Astrocyte (in vitro differentiated cells and primary cell): Measurements from ENCODE around the gene PTPA. TPM values are rescaled to one million over a fixed set of nuclear protein-coding genes. Genes with fewer than 3 reads are reported as not detected.

Experiments used
- DNase-seq: peaks from one replicate; pipeline ENCODE4 v3.0.0-alpha.2; 2010; ENCODE audit warnings: low read depth
- FAIRE-seq: peaks from 2 replicates; lab custom pipeline; 2011; peaks lifted over from hg19 to GRCh38; lab: Jason Lieb, UNC
- H2AFZ ChIP-seq: 2 replicates; pipeline ENCODE4 v1.6.0; 2012; ENCODE audit warnings: low read depth, low read length, inconsistent platforms
- H3K27ac ChIP-seq: 2 replicates; pipeline ENCODE4 v1.5.1; 2011; ENCODE audit warnings: low read depth, low read length, inconsistent platforms
- H3K27me3 ChIP-seq: 2 replicates; pipeline ENCODE4 v1.6.0; 2011; ENCODE audit warnings: low read length, inconsistent platforms; ENCODE audit not compliant: insufficient read depth
- H3K36me3 ChIP-seq: 2 replicates; pipeline ENCODE4 v1.5.1; 2011; ENCODE audit warnings: low read length, inconsistent platforms; ENCODE audit not compliant: insufficient read depth
- H3K4me1 ChIP-seq: 2 replicates; pipeline ENCODE4 v1.5.1; 2011; ENCODE audit warnings: low read length, inconsistent platforms; ENCODE audit not compliant: insufficient read depth
- H3K4me2 ChIP-seq: 2 replicates; pipeline ENCODE4 v1.6.0; 2012; ENCODE audit warnings: low read length, inconsistent platforms
- H3K4me3 ChIP-seq: 2 replicates; pipeline ENCODE4 v1.5.1; 2011; ENCODE audit warnings: low read depth, mild to moderate bottlenecking, low read length, inconsistent platforms; ENCODE audit not compliant: insufficient read depth
- H3K79me2 ChIP-seq: 2 replicates; pipeline ENCODE4 v1.6.0; 2012; ENCODE audit warnings: mild to moderate bottlenecking, low read length, inconsistent platforms; ENCODE audit not compliant: insufficient read depth
- H3K9ac ChIP-seq: 2 replicates; pipeline ENCODE4 v1.6.0; 2012; ENCODE audit warnings: mild to moderate bottlenecking, low read length, inconsistent platforms
- H3K9me3 ChIP-seq: 2 replicates; pipeline ENCODE4 v1.5.1; 2012; ENCODE audit warnings: low read depth, mild to moderate bottlenecking, low read length, inconsistent platforms; ENCODE audit not compliant: insufficient read depth
- H4K20me1 ChIP-seq: 2 replicates; pipeline ENCODE4 v1.6.0; 2012; ENCODE audit warnings: low read length, inconsistent platforms; ENCODE audit not compliant: insufficient read depth
- H3K27ac Mint-ChIP-seq: one replicate; pipeline ENCODE4 v1.8.0; 2021; ENCODE audit warnings: mild to moderate bottlenecking, mixed read lengths; ENCODE audit not compliant: unreplicated experiment
- H3K27me3 Mint-ChIP-seq: one replicate; pipeline ENCODE4 v1.8.0; 2021; ENCODE audit warnings: low read depth, mixed read lengths; ENCODE audit not compliant: unreplicated experiment
- H3K36me3 Mint-ChIP-seq: one replicate; pipeline ENCODE4 v1.8.0; 2021; ENCODE audit warnings: low read depth, mixed read lengths; ENCODE audit not compliant: unreplicated experiment
- H3K4me1 Mint-ChIP-seq: one replicate; pipeline ENCODE4 v1.8.0; 2021; ENCODE audit warnings: low read depth, mixed read lengths; ENCODE audit not compliant: unreplicated experiment
- H3K4me3 Mint-ChIP-seq: one replicate; pipeline ENCODE4 v1.8.0; 2021; ENCODE audit warnings: mild to moderate bottlenecking, moderate library complexity, mixed read lengths; ENCODE audit not compliant: unreplicated experiment
- H3K9me3 Mint-ChIP-seq: one replicate; pipeline ENCODE4 v1.8.0; 2021; ENCODE audit warnings: mild to moderate bottlenecking, mixed read lengths; ENCODE audit not compliant: unreplicated experiment
- CTCF ChIP-seq: IDR thresholded peaks from 2 replicates; pipeline ENCODE4 v1.5.1; 2011; ENCODE audit warnings: low read depth, mild to moderate bottlenecking, inconsistent platforms, low read length, moderate library complexity; ENCODE audit not compliant: insufficient read depth
- EZH2 ChIP-seq: IDR thresholded peaks from 2 replicates; pipeline ENCODE4 v1.6.1; 2012; ENCODE audit warnings: mild to moderate bottlenecking, low read length, inconsistent platforms; ENCODE audit not compliant: insufficient read depth
- total RNA-seq: library from RNA; stranded (reverse); gene quantifications from 2 replicates; pipeline ENCODE4 v1.2.1, GENCODE V29; 2021

Gene PTPA
- total RNA-seq, 1 donor from 2014 or later = 122 TPM

DNA sequence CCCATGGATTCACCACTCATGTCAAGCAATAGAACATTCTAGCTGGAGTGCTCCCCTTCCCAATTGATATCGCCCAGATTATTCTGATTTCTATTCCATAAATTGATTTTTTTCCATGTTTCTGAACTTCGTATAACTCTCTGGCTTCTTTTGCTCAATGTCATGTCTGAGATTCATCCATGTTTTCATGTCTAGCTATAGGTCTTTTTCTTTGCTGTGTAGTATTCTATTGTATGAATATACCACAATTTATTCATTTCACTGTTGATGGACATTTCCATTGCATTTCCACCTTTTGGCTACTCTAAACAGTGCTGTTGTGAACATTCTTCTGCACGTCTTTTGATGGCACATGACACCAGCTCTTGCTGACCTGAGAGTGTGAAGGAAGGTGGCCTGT lies 19.6 kb downstream of the PTPA start:
- Mint-ChIP-seq H3K4me3 (no peak overlapping the region), H3K4me1 (peaks cover 6% of the 10 kb centered on the region), H3K27me3 (no peaks in the 10 kb centered on the region), H3K36me3 (peaks cover 13% of the 10 kb centered on the region), H3K27ac (no peak overlapping the region), H3K9me3 (no peaks in the 10 kb centered on the region)
- Histone ChIP-seq H3K4me1 (peaks cover 8% of the 10 kb centered on the region), H3K79me2 (no peaks in the 10 kb centered on the region), H3K27me3 (no peaks in the 10 kb centered on the region), H2AFZ (no peak overlapping the region), H3K4me2 (no peak overlapping the region), H3K27ac (no peak overlapping the region), H3K9ac (no peak overlapping the region), H3K4me3 (no peak overlapping the region), H3K36me3 (peaks cover 3% of the 10 kb centered on the region), H3K9me3 (no peaks in the 10 kb centered on the region), H4K20me1 (peaks cover 12% of the 10 kb centered on the region)
- TF ChIP-seq CTCF (no peak), EZH2 (no peak)
- DNase-seq = no peak
- no peak for FAIRE-seq

GRCh38 chr9:129131300-129132145 lies 20.3 kb downstream of the PTPA start:
- H3K9me3 Mint-ChIP-seq = no peaks in the 10 kb centered on the region
- Histone ChIP-seq H3K4me1 (peaks cover 6% of the 10 kb centered on the region), H3K79me2 (no peaks in the 10 kb centered on the region), H3K9me3 (no peaks in the 10 kb centered on the region), H3K4me2 (no peak overlapping the region), H3K4me3 (no peak overlapping the region), H2AFZ (no peak overlapping the region), H4K20me1 (peaks cover 8% of the 10 kb centered on the region), H3K27me3 (no peaks in the 10 kb centered on the region), H3K36me3 (peaks cover 3% of the 10 kb centered on the region), H3K9ac (no peak overlapping the region), H3K27ac (no peak overlapping the region)
- peaks cover 11% of the 10 kb centered on the region for H3K36me3 Mint-ChIP-seq
- TF ChIP-seq CTCF (peak; percentile 96), EZH2 (no peak)
- H3K27ac Mint-ChIP-seq = peak overlapping the region; percentile 34
- peaks cover 6% of the 10 kb centered on the region for H3K4me1 Mint-ChIP-seq
- H3K27me3 Mint-ChIP-seq = no peaks in the 10 kb centered on the region
- H3K4me3 Mint-ChIP-seq = no peak overlapping the region
- DNase-seq = peak; percentile 16
- no peak for FAIRE-seq

GRCh38 chr9:129133082-129133481 lies 21.9 kb downstream of the PTPA start:
- Mint-ChIP-seq H3K36me3 (peaks cover 13% of the 10 kb centered on the region), H3K9me3 (no peaks in the 10 kb centered on the region), H3K27me3 (no peaks in the 10 kb centered on the region), H3K4me1 (peaks cover 8% of the 10 kb centered on the region), H3K4me3 (no peak overlapping the region), H3K27ac (no peak overlapping the region)
- Histone ChIP-seq H2AFZ (no peak overlapping the region), H4K20me1 (peaks cover 4% of the 10 kb centered on the region), H3K27ac (no peak overlapping the region), H3K27me3 (no peaks in the 10 kb centered on the region), H3K4me3 (no peak overlapping the region), H3K9me3 (no peaks in the 10 kb centered on the region), H3K36me3 (peaks cover 3% of the 10 kb centered on the region), H3K4me1 (peaks cover under 1% of the 10 kb centered on the region), H3K9ac (peak overlapping the region; percentile 2), H3K4me2 (no peak overlapping the region), H3K79me2 (no peaks in the 10 kb centered on the region)
- FAIRE-seq = no peak
- no peak for DNase-seq
- no peak for TF ChIP-seq CTCF
- TF ChIP-seq EZH2 = no peak
